GM19240 (cell line): ENCODE results near the gene TRIM63.

Experiments used
- DNase-seq: peaks from one replicate; pipeline ENCODE4 v3.0.0; 2011; ENCODE audit warnings: low spot score; ENCODE audit not compliant: insufficient read length

The TRIM63 gene

DNA sequence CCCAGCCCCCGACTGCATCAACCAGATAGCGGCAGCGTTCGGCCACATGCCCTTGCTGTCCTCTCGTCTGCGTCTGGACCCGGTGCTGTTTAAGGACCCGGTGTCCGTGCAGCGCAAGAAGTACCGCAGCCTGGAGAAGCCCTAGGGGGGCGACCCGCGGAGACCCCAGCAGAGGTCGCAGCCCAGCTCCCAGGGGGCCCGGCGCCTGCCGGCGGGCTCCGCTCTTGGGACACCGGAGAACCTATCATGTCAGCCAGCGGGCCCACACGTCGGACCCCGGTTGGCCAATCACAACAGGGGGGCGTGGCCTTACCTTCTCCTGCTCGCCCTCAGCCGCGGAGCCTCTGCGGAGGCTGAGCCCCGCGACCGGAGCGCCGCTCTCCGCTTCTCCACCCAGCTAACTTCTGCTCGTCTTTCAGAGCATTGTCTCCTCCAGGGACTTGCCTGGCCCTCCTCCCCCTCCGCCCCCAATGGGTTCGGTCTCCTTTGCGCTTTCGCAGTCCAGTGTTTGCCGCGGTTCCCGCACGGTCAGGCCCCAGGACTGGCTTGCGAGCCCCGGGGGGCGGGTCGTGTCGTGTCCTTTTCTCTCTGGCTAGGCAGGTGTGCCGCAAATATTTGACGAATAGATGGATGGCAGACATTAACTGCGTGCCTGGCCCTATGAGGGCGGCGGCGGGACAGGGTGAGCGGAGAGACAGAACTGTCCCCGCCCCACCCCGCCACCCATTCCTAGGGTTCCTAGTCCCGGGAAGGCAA is 32.0 kb downstream of the TRIM63 start:
- peak; percentile 96 for DNase-seq

DNA sequence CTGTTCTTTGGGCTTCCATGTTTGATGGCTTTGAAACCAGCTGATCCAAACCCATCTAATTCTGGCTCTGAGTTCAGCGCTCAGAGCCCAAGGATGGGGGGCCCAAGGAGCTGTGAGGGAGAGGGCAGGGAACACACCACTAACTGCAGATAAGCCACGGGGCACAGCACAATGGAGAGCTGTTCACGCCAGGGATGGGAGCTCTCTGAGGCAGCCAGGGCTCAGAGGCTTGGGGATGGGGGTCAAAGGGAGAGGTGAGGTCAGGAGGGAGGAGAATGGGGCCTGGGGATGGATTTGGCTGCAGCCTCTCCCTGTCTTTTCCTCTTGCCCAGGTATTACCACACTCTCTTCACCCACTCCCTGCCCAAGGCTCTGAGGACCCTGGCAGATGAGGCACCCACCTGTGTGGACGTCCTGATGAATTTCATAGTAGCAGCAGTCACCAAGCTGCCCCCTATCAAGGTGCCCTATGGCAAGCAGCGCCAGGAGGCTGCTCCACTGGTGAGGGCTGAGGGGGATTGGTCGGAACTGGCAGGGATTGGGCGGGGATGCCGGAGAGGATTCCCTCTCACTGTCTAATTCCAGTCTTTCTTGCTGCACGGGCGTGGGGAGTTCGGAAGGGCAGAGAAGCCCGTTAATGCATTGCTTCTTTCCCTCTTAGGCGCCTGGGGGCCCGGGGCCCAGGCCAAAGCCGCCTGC is 32.8 kb downstream of the TRIM63 start:
- no peak for DNase-seq

DNA sequence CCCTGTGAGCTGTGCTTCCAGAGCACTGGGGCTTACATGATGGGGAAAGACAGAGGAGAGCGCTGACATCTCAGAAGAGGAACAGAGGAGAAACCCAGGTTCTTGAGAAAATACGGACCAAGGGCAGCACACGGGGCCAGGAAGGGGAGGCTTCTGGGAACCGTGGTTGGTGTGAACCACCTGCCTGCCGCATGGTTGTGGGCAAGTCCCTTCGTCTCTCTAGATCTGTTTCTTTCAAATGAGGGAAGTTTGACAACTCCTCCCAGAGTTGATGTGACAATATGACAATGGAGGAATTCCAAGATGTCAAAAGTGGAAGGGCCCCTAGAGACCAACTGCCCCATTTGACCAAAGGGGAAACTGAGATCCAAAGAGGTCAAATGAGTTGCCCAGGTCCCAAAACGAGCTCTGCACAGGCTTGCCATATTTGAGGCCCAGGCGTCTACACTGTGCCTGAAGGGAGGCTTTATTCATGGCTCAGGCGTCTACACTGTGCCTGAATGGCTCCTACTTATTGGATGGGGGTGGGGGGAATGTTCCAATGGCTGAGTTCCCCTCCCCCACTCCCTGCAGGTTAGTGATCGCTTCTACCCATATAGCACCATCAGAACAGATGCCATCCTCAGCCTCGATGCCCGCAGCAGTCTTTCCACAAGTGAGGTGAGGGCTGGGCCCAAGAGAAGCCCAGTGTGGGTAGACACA is 34.6 kb downstream of the TRIM63 start:
- DNase-seq: no peak

DNA sequence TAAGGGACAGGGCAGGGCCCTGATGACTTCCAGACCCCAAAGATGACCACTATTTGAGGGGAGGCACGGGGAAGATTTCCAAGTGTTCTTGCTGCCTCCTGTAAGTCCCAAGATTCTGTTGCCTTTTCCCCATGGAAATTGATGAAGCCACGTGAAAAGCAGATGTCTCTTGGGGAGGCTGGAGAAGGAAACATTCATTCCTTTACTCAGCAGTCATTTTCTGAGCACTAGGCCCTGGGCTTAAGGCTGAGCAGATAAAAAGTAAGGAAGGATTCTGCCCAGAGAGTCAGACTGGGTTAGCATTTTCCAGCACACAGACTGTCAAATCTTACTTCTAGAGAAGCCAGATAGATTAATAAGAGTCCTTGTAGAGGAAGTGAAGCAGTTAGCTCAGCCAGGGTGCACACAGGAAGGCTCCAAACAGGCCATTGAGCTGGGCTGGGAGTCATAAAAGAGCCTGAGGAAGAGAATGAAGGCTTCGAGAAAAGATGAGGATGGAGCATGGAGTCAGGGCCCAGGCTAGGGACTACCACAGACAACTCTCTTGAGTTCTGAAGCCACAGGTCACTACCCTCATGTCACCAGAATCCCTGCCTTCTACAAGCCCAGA is 35.7 kb downstream of the TRIM63 start:
- DNase-seq: no peak

DNA sequence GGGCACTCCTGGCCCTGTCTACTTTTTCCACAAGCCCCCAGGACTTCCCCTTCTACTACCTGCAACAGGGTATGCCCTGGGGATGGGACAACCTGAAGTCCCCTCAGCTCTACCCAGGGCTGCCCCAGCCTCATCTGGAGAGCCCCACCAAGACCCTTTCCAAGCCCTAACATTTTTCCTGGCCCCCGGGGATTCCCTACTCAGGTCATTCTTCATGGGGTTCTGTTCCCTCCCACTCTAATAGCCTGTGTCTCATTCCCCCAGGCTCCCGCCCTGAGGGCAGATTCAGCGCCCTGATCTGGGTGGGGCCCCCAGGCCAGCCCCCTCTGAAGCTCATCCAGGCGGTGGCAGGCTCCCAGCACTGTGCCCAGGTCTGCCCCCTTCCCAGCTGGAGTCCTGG is 36.2 kb downstream of the TRIM63 start:
- no peak for DNase-seq

DNA sequence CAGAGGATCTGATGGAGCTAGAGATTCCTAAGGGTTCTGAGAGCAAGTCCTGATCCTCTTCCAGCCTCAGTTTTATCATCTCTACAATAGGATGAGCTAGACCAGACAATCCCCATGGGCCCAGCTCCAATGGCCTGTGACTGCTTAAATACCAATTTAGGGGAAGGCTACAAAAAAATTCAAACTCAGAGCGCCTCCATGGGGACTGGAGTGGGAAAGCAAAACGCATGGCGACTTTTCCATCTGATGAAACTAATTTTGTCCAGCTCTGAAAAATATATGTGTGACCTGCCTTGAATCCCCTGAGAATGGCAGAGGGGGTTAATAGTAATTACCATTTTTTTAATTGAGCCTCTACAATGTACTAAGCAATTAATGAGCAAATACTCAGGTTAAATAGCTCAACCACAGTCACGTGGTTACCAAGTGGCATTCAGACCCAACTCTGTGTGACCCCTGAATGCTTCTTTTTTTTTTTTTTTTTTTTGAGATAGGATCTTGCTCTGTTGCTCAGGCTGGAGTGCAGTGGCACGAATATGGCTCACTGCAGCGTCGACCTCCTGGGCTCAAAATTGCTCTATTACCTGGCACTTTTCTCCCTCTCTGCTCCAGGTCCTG is 37.5 kb downstream of the TRIM63 start:
- DNase-seq: no peak

DNA sequence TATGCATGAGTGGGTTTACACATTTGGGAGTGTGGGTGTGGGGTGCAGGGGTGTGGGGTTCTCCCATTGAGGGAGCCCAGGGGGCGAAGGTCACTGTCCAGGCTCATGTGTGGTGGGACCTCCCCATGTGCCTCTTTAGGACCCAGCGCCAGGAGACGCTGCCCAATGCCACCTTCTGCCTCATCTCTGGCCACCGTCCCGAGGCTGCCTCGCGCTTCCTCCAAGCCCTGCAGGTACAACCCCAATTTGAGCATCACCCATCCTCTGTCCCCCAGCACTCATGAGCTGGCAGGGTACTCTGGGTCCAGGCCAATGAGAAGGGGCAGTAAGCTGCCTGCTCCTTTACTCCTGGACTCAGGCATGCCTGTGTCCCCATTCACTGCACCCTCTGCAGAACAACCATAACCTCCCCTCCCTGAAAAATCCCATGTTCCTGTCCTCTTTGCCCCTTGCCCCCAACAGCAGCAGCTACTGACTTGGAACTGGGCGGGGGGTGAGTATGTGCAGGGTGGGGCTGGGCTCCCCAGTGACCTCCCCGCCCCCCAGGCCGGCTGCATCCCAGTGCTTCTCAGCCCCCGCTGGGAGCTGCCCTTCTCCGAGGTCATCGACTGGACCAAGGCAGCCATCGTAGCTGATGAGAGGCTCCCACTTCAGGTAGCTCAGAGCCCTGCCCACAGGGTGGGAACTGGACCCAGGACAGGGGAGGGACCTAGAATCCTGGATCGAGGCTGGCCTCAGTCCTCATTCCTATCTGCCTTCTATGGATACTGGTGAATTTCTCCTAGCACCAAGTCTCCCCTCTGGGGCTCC is 38.2 kb downstream of the TRIM63 start:
- DNase-seq: no peak

DNA sequence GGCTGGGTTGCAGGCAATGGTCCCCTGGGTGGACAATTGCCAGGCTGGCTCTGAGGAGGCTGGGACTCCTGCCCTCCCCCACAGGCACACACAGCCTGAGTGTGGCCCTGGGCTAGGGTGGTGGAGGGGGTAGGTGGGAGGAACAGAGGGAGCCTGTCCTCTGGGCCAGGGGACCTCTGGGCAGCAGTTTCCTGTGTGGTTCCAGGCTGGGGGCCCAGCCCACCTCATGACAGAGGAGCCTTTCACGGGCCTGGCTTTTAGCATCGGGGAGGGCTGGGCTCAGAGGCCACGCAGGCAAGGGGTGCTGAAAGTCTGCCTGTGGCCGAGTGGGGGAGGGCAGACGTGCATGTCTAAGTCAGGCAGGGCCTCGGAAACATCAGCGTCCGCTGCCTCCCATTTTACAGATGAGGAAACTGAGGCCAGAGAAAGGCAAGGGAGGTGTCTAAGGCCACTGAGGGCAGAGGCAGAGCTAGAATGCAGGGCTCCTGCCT is 38.9 kb downstream of the TRIM63 start:
- DNase-seq: no peak

DNA sequence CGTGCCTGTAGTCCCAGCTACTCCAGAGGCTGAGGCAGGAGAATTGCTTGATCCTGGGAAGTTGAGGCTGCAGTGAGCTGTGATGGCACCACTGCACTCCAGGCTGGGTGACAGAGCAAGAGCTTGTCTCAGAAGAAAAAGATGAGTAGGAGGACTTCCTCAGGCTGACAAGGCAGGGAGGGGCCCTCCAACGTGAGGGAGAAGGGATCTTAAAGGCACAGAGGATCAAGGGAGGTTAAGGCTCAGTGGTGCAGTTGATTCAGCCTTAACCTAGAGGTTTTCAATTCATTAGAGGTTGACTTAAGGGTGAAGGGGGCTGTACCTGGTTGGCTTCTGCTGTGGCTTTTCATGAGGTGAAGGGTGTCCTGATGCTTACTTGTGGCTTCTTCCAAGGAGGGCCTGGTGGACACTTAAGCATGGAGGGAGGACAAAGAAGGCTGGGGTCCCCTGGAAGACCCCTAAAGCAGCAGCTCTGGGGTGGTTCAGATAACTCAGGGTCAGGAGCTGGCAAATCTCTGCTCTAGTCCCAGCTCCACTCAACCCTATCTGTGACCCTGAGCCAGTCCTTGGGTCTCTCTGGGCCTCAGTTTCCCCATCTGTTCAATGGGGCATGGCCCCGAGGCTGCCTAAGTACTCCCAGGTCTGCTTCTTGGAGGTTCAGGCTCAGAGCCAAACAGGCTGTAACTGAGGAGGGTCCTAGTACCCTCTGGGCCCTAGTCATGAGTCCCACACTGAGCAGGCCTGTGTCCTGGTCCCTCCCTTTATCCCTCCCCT is 39.5 kb downstream of the TRIM63 start:
- no peak for DNase-seq

DNA sequence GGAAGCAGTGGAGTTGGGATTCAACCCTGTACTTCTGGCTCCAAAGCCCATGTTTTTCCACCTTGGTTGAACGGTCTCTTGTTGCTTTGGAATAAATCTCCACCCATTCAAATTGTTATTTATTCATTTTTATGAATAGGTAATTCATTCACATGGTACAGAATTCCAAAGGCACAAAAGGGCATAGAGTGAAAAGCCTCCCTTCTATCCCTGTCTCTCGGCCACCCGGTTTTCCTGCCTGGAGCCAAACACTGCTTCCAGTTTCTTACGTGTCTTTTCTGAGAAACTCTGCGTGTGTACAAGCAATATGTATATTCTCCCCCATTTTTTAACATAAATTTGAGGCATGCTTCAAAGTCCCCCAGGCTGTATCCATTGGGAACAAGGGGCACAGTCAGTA is 41.9 kb downstream of the TRIM63 start:
- DNase-seq: no peak

DNA sequence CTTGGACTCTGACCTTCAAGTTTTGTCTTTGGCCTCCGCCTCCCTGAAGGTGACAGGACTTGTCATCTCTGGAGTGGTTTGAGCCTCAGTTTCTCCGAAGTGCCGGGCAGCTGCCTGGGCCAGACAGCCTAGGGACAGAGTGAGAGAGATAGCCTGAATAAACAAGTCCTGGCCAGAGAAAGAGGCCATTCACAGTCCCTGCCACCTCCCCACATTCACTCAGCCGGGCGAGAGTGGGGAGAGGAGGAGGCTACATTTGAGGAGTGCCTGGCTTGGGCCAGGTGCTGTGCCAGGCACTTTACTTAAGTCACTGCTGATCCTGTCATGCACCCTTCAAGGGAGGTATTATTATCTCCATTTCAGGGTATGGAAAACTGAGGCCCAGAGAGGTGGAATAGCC is 42.4 kb downstream of the TRIM63 start:
- no peak for DNase-seq

DNA sequence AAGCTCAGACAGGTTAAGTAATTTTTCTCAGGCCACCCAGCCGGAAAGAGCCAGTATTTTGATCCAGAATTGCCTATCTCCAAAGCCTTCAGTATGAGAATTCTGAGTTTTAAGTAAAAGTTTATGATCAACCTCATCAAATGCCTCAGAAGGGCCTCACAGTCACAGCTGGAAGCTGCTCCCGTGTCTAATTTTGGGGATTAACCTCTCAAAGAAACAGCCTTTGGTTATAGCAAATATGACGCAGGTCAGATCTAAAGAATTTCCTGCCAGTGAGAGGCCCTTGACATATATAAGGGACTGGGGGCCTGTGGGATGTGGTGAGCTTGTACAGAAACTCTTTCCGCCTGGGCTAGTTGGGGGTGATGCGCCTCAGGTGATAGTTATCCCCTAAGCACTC is 43.6 kb downstream of the TRIM63 start:
- DNase-seq: no peak

DNA sequence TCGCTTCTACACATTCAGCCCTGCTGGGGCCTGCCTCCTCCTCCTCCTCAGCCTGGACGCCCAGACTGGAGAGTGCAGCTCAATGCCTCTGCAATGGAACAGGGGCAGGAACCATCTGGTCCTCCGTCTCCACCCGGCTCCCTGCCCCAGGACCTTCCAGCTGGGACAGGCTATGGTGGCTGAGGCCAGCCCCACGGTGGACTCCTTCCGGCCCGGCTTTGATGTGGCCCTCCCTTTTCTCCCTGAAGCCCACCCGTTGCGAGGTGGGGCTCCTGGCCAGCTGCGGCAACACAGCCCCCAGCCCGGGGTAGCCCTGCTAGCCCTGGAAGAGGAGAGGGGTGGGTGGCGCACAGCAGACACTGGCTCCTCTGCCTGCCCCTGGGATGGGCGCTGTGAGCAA is 44.4 kb downstream of the TRIM63 start:
- no peak for DNase-seq

DNA sequence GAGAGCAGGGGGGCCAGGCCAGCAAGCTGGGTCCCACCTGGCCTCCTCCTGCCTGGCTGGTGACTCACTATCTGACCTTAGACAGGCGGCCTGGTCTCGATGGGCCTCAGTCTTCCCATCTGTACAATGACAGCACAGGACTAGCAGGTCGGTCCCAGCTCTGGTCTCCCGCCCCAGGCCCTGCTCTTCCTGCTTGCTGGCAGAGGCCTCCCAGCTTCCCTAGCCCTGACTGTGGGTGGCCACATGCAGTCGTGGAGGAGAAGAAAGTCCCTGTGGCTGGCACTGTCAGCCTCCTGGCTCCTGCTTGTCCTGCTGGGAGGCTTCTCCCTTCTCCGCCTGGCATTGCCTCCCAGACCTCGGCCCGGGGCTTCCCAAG is 45.0 kb downstream of the TRIM63 start:
- no peak for DNase-seq

DNA sequence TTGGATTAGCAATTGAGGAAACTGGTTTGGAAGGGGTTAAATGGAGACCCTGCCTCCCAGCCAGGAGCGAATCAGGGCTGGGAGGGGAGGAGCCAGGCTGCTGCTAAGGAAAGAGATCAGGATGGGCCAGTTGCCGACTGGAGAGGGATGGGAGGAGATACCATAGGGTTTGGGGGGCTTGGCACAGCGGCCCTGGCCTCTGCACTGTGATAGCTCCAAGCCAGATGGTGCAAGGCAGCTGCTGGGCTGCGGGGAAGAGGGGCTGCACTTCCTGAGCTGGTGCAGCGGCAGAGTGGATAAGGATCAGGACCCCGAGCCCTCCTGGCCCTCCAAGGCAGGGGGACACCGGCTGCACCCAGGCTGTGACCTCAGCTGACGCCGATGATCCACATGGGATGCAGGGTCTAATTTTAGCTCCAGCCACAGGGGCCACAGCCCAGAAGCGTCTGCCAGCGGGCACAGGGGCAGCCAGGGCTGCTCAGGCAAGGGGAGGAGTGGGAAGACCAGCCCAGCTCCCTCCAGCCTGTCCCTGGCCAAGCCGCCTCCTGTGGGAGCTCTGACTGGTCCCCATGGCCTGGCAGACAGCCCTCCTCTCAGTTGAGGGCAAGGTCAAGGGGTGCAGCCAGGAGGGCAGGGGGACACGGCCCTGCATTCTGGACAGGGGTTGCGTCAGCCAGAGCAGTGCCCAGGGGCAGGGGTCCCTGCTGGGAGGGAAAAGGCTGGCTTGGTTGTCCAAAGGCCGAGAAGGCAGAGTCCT is 45.6 kb downstream of the TRIM63 start, which contains the start of gene EXTL1:
Gene EXTL1 (plus strand): TSS at position 129 of the 757 bp plus-strand sequence. CDS start 872 bp downstream, outside the sequence.
- DNase-seq: no peak

DNA sequence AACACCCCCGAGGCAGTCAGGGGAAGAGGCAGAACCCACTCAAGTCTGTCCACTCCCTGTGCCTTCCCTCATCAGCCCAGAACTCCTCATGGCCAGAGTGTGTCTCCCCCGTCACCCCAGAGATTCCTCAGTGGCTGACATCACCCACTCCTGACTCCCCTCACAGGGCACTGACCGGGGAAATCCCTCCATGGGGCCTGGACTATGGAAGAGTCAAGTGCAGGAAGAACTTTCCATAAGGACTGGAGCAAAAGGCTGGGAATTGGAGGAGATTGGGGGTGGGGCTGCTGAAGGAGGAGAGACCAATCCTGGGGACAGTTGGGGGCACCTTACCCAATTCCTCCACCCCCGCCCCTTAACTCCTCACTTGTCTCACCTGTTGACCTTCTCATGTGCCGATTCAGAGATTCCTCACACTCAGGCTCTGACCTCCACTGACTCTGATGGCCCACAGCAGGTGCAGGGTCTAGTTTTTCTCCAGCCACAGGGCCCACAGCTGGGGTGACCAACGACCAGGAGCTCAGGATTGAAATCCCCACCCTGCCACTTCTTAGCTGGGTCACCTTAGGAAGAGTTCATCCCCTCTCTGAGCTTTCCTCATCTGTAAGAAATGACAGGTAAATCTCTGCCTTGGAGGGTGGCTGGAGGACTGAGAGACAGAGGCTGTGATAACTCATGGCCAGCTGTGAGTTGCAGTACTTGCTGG is 46.3 kb downstream of the TRIM63 start:
- DNase-seq: no peak

DNA sequence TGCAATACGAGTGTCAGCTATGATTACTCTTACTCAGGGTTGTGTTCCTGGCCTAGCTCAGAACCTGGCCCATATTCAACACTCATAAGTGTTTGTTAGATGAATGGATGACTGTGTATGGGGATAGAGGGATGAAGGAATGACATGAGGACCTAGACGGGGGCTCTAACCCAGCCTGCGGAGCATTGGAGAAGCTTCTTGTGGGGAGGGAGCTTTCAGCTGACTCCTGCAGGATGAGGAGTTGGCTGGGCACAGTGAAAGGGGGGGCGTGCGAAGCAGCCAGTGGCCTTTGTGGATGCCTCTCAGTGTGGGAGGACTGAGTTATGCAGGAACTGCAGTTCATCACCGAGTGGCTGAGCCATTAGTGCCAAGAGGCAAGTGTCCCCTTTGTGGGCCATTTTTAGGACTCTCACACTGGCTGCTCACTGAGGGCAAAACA is 47.1 kb downstream of the TRIM63 start:
- DNase-seq: no peak

DNA sequence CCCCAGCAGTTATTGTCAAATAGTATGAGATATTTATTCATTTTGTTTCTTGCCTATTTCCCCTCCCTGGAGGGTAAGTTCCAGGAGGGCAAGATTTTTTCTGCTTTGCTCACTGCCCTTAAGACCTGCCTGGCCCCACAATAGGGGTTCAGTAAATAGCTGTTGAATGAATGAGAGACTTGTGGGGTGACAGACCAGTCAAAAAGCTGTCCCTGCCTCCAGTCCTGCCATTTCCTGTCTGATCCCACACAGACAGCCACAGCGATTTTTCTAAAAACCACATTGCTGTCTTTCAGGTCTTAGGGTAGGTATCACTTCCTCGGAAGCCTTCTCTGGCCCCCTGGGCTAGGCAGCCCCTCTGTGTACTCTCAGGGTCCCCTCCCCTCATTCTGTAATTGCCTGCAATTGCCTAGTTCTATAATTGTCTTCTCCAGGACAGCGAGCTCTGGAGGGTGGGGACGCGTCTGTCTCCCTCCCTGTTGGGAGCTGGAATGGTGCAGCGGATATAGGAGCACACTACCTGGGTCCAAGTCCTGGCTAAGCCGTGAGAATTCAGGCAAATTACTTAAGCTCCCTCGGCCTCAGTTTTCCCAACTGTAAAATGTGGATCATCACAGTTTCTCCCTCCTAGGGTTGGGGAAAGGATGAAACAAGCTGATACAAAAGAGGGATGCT is 47.7 kb downstream of the TRIM63 start:
- DNase-seq: no peak
